Kidney capillary endothelial cell (primary cell): ENCODE measurements around the gene STK32B.
"Not testable (repeated sequence)": the region's sequence is repeated elsewhere in the genome, so short reads cannot be mapped to it uniquely, and the experiment has no call there.

ENCODE experiments used
- DNase-seq: peaks from one replicate; pipeline ENCODE4 v3.0.0-alpha.2; 2018; ENCODE audit warnings: low spot score

The STK32B gene

DNA sequence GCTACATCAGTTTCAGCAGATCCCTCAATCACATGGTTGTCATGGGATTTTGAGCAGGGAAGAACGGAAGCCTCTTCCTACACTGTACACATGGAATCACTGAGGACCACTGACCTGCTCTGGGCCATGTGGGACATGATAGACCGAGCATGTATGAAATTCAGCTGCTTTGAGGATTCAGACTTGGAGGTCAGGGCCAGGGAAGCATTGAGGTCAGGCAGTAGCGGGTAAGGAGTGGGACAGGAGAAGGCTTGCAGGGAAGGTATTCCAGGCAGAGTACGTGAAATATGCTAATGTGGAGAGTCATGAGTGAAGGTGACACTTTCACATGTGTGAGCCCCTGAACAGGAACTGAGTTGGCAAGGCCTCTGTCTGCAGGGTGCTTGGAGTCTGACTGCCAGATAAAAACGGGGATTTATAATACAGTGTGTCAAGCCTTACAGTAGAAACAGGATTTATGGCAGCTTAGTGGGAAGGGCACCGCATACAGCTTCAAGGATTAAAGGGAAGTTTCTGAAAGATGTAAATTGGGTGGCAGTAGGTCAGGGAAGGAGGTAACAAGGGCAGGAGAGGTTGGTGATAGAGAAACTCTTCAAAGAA is 111.7 kb downstream of the STK32B start:
- DNase-seq, result no peak

DNA sequence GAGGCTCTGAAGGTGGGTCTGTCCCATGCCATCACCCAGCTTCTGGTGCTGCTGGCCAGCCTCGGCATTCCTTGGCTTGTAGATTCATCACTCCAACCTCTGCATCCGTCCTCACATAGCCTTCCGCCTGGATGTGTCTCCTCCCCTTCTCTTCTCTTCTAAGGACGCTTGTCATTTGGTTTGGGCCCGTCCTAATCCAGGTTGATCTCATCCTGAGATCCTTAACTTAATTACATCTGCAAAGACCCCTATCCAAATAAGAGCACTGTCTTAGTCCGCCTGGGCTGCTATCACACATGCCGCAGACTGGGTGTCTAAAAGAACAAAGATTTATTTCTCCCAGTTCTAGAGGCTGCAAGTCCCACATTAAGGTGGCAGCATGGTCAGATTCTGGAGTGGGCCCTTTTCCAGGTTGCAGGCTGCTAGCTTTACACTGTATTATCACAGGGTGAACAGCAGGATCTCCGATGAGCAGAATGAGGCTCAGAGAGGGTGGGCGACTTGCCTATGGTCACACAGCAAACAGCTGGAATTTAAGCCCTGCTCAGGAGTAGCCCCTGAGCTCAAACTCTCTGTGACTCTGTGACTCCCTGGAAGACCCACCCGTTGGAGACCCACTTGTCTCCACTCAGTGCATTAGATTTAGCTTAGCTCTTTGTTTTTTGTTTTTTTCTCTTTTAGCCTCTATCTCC is 113.1 kb downstream of the STK32B start:
- no peak for DNase-seq

GRCh38 chr4:5165420-5166369 is 114.4 kb downstream of the STK32B start:
- peak; percentile 17 for DNase-seq

DNA sequence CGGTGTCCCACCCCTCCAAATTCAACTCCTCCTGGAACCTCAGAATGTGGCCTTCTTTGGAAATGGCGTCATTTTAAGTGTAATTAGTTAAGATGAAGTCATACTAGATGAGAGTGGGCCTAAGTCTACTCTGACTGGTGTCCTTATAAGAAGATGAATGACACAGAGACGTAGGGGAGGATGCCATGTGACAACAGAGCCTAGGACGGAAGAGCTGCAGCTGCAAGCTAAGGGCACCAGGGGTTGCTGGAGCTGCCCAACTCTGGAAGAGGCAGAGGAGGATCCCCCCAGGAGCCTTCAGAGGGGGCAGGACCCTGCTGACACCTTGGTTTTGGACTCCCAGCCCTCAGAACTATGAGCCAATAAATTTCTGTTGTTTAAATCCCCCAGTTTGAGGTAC is 115.1 kb downstream of the STK32B start:
- no peak for DNase-seq

DNA sequence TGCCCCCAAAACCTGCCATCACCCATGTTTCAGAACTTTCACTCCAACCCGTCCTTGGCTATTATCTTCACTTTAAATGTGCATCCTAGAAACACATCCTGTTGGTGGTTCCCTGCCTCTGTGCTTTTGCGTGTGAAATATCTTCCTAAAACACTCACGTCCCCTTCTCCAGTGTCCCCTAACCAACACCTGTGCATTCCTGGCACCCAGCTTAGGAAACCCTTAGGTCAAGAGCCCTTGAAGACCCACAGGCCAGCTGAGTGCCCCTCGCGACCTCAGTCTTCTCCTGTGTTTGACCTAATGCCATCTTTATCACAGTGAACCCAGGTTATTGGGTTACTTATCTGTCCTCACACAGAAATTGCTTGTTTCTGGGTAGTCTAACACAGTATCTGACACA is 117.6 kb downstream of the STK32B start:
- no peak for DNase-seq

GRCh38 chr4:5175836-5176235 is 124.6 kb downstream of the STK32B start:
- not testable (repeated sequence) for DNase-seq

- no peak for DNase-seq
Observed at GRCh38 chr4:5184606-5185005, 133.3 kb downstream of the STK32B start.

GRCh38 chr4:5185551-5185950 is 134.3 kb downstream of the STK32B start:
- no peak for DNase-seq

DNA sequence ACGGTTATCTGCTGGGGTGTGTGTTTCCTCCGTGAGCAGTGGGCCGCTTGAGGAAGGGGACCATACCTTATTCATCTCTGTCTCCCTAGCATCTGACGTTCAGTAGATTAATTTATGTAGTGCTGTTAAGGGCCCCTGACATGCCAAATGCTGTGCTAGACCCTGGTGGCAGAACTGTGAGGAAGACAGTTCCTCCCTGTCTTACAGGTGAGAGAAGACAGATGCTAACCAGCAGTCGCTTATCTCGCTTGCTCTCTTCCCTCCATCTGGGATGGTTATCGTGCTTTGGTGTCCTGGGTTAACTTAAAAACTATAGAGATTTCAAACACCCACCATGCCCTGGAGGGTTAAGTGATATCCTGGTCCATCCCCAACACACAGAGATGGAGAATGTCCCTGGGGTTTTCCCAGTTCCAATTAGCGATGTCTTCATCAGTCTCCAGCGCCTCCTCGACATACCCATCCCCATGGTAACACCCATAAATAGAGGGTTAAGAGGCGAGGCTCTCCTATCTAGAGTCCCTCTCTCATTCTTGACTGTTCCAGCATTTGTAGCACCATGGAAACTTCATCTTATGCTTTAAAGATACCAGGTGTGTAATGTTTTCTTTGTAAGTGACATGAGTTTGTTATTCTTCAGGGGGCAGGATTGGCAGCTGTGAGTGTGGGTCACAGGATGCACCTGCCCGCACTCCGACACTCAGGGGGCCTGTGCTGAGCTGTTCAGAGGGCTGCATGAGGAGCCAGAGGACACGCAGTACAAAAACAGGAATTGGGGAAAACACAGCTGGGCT is 135.2 kb downstream of the STK32B start:
- no peak for DNase-seq

GRCh38 chr4:5188130-5188529 is 136.8 kb downstream of the STK32B start:
- DNase-seq, result no peak

DNA sequence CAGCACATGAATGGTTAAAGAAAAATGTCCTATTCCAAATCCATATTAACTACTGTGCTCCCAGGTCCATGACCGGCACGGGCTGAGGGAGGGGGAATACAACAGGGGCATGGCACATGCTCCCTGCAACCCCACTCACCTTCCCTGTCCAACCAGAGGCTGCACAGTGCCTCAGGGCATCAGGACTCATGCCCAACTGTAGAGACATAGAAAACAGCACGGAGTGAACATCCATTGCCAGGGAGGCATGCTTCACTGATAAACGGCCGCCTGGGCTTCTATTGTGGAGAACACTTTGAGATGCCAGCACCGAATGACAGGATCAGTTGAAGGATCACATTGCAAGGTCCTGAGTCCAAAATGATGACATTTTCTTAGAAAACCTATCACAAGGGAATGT is 140.6 kb downstream of the STK32B start:
- no peak for DNase-seq

- DNase-seq, result no peak
Observed at GRCh38 chr4:5192271-5192670, 141.0 kb downstream of the STK32B start.

DNA sequence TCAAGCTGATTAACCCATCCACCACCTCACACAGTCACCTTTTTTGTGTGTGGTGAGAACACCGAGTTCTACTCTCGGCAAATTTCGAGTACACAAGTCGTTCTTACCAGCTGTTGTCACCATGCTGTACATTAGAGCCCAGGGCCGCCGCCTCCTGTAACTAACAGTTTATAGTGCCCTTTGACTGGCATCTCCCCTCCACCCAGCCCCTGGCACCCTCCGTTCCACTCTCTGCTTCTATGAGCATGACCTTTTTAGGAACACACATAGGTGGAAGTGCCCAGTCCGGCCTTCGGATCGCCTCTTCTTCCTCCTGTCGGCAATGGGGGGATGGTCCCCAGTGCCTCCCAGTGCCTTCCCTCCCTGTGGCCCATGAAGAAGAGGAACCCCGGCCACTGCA is 141.4 kb downstream of the STK32B start:
- no peak for DNase-seq

DNA sequence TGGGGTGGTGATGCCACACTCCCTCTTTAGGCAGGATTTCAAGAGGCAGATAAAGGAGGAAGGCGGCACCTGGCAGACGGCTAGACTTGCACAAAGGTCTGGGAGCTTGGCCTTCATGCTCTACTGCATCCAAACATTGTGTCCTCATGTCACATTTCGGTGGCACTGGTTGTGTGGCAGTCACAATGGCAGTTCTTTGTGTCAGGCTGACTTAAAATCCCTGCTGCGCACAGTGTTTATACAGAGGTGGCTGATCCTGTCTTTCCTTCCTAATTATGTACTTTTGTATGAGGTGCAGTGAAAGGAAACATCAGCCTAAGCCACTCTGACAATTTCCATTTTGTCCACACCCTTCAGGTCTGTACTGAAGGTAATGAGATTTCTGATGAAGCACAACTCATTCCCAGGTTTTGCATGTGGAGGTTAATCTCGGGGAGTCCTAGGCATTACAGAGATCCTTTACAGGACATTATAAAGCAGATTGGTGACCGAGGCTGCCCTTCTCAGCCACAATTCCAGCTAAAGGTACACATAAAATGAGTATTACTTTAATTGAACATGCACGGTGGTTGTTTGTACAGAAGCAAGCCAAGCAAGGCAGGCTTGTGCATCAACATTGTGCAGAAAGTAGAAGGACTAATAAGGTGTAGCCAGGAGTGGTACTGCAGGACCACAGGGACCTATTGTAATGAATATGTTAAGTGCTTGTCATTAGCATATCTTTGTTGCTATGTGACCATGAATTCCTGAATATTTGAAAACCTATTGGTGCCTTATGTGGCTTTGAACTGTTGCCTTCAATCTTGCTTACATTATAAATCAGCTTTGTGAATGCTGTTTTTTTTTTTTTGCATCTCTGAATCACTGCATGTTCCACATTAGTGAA is 147.6 kb downstream of the STK32B start:
- no peak for DNase-seq

GRCh38 chr4:5199912-5200311 is 148.6 kb downstream of the STK32B start:
- no peak for DNase-seq

DNA sequence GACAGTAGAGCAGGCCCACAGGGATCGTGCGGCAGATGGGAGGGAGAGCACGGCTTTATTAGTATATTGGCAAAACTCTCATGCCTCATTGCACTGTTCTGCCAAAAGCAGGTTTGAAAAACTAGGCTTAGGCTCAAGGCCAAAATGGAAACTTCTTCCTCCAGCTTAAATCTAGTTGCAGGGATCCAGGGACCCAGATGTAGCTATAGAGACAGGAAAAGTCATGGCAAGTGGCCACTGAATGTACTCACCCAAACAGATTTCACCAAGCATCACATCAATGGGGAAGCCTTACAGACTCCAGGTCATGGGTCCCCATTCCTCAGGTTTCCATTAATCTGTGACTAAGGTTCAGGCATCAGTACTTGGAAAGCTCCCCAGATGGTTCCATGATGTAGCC is 149.2 kb downstream of the STK32B start:
- no peak for DNase-seq

GRCh38 chr4:5203309-5203992 is 152.2 kb downstream of the STK32B start:
- no peak for DNase-seq

DNA sequence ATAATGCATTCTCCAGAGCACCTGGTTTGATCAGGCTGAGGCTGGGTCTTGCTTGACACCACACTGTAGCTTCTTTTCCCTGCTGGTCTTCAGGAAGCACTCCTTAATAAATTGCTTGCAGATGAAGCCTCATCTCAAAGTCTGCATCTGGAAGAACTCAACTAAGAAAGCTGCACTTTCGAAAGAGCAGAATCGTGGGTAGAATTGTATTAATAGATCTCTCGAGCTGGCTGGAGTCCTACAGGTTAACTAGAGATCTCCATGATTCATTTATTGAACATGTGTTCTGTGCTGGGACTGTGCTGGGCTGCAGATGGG is 152.7 kb downstream of the STK32B start:
- no peak for DNase-seq

GRCh38 chr4:5204781-5205180 is 153.5 kb downstream of the STK32B start:
- no peak for DNase-seq

- peak; percentile 15 for DNase-seq
Observed at GRCh38 chr4:5206016-5206790, 154.9 kb downstream of the STK32B start.
